CD14-positive monocyte (primary cell): Measurements from ENCODE around the gene SPRR4. TPM values are rescaled to one million over a fixed set of nuclear protein-coding genes. Genes with fewer than 3 reads are reported as not detected.

ENCODE experiments used
- DNase-seq, 3 donors: peaks; one replicate each; pipeline ENCODE4 v3.0.0-alpha.2; 2011 to 2022
- H2AFZ ChIP-seq: 2 replicates; pipeline ENCODE4 v1.6.0; 2012; ENCODE audit warnings: mild to moderate bottlenecking, low read depth, low read length, inconsistent platforms; ENCODE audit not compliant: insufficient read depth, poor library complexity, severe bottlenecking
- H3K27ac ChIP-seq, 2 donors: 1 replicate in 1 of 2; 2 replicates in 1 of 2; pipeline ENCODE4 v1.5.1; 2012 to 2013; ENCODE audit warnings: low read length in 2 of 2, control low read depth in 1 of 2, inconsistent platforms in 1 of 2, low read depth in 1 of 2, mild to moderate bottlenecking in 1 of 2
- H3K27me3 ChIP-seq, 2 donors: one replicate each; pipeline versions ENCODE4 v1.6.0 to v1.6.1; 2011 to 2013; ENCODE audit warnings: low read length in 2 of 2; ENCODE audit not compliant: control insufficient read depth in 2 of 2, insufficient read depth in 2 of 2
- H3K36me3 ChIP-seq, 2 donors: replicated peaks in 1 of 2; 1 replicate in 1 of 2; 2 replicates in 1 of 2; pipeline versions ENCODE4 v1.5.1 to v1.6.1; 2012 to 2013; ENCODE audit warnings: low read length in 2 of 2, control low read depth in 1 of 2, inconsistent platforms in 1 of 2, mild to moderate bottlenecking in 1 of 2; ENCODE audit not compliant: insufficient read depth in 2 of 2, control insufficient read depth in 1 of 2
- H3K4me1 ChIP-seq, 2 donors: 1 replicate in 1 of 2; 2 replicates in 1 of 2; pipeline versions ENCODE4 v1.5.1 to v1.6.1; 2012 to 2013; ENCODE audit warnings: low read length in 2 of 2, control low read depth in 1 of 2, inconsistent platforms in 1 of 2, mild to moderate bottlenecking in 1 of 2, moderate library complexity in 1 of 2; ENCODE audit not compliant: insufficient read depth in 2 of 2, control insufficient read depth in 1 of 2
- H3K4me2 ChIP-seq: replicated peaks from 2 replicates; pipeline ENCODE3; 2012; ENCODE audit warnings: low read length, moderate library complexity, mild to moderate bottlenecking; ENCODE audit not compliant: poor library complexity, severe bottlenecking; ENCODE audit errors: extremely low read depth
- H3K4me3 ChIP-seq, 3 experiments: fragments of 200-600 bp in 1 of 3; sonication (generic) in 1 of 3; replicated peaks in 1 of 3; 1 replicate in 2 of 3; 2 replicates in 1 of 3; pipeline ENCODE4 v1.5.1; 2011 to 2013; ENCODE audit warnings: low read length in 3 of 3, mild to moderate bottlenecking in 3 of 3, control low read depth in 2 of 3, low read depth in 2 of 3, inconsistent platforms in 1 of 3, moderate library complexity in 1 of 3
- H3K79me2 ChIP-seq: 2 replicates; pipeline ENCODE4 v1.6.0; 2012; ENCODE audit warnings: mild to moderate bottlenecking, control low read depth, inconsistent platforms, low read length, moderate library complexity; ENCODE audit not compliant: insufficient read depth
- H3K9ac ChIP-seq: 2 replicates; pipeline ENCODE4 v1.6.0; 2017; ENCODE audit warnings: low read length, mild to moderate bottlenecking; ENCODE audit not compliant: insufficient read depth, poor library complexity, severe bottlenecking
- H3K9me3 ChIP-seq, 2 donors: replicated peaks in 1 of 2; 1 replicate in 1 of 2; 2 replicates in 1 of 2; pipeline versions ENCODE4 v1.5.1 to v1.6.1; 2012 to 2013; ENCODE audit warnings: low read length in 2 of 2, control low read depth in 1 of 2; ENCODE audit not compliant: control insufficient read depth in 1 of 2, insufficient read depth in 1 of 2
- H4K20me1 ChIP-seq: 2 replicates; pipeline ENCODE4 v1.6.0; 2012; ENCODE audit warnings: mild to moderate bottlenecking, low read length, control low read depth, moderate library complexity; ENCODE audit not compliant: insufficient read depth
- H3K27ac Mint-ChIP-seq, 7 donors: one replicate each; pipeline ENCODE4 v1.8.0; 2020; ENCODE audit warnings: mild to moderate bottlenecking in 7 of 7, mixed read lengths in 7 of 7, moderate library complexity in 6 of 7, inconsistent platforms in 2 of 7
- H3K27me3 Mint-ChIP-seq, 3 donors: one replicate each; pipeline ENCODE4 v1.8.0; 2021 to 2022; ENCODE audit warnings: low read depth in 3 of 3, mild to moderate bottlenecking in 3 of 3, mixed read lengths in 3 of 3, moderate library complexity in 3 of 3, inconsistent platforms in 1 of 3
- H3K36me3 Mint-ChIP-seq, 2 donors: one replicate each; pipeline ENCODE4 v1.8.0; 2020; ENCODE audit warnings: mixed read lengths in 2 of 2, inconsistent platforms in 1 of 2, mild to moderate bottlenecking in 1 of 2
- H3K4me1 Mint-ChIP-seq: one replicate; pipeline ENCODE4 v1.8.0; 2020; ENCODE audit warnings: mild to moderate bottlenecking, mixed read lengths
- H3K4me3 Mint-ChIP-seq, 2 donors: one replicate each; pipeline ENCODE4 v1.8.0; 2020; ENCODE audit warnings: mild to moderate bottlenecking in 2 of 2, mixed read lengths in 2 of 2, moderate library complexity in 1 of 2
- H3K9me3 Mint-ChIP-seq, 7 donors: one replicate each; pipeline ENCODE4 v1.8.0; 2020 to 2022; ENCODE audit warnings: mixed read lengths in 7 of 7, mild to moderate bottlenecking in 6 of 7, moderate library complexity in 6 of 7, inconsistent platforms in 2 of 7
- WGBS: methylation state at CpG from one replicate; pipeline ENCODE4 v1.1.5; 2013; ENCODE audit warnings: missing lambda C conversion rate; ENCODE audit not compliant: insufficient coverage; 5-methylcytosine and 5-hydroxymethylcytosine counted together
- intact Hi-C, 2 donors: fragments of 100-400 bp; cut with micrococcal nuclease; formaldehyde crosslinking; loops; one replicate each; pipeline versions ENCODE4 v1.15.0 to v1.15.1; 2023
- polyA plus RNA-seq, 3 donors: library from polyadenylated mRNA; depleted of rRNA in 1 of 3; unstranded in 2 of 3; stranded (reverse) in 1 of 3; fragments of 300-500 nt in 2 of 3; fragments of >200 nt in 1 of 3; fragmentation: Illumina TruSeq in 2 of 3; gene quantifications; 1 replicate in 2 of 3; 2 replicates in 1 of 3; pipeline ENCODE4 v1.2.3, GENCODE V29; 2012 to 2021
- TF ChIP-seq, protein P1 (sequence below): fragments of 200-600 bp; IDR thresholded peaks from one replicate; pipeline ENCODE4 v1.8.0; 2022; ENCODE audit warnings: antibody characterized with exemption, mild to moderate bottlenecking

The SPRR4 gene
- polyA plus RNA-seq, 3 donors = not detected

DNA sequence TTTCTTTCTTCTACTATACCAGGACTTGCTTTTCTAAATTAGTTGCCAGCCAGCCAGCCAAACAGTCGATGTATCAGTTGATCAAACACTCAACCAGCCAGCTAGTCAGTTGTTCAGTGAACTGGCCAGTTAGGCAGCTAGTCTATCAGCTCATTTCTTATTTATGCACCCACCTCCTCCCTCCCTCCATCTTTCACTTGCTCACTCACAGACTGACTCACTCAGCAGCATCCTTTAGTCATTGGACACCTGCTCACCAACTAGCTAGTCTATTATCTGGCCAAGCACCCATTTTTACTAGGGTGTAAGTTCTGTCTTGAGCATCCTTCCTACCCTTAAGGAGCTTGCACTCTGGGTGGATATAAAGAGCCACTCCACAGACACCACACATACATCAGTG is 5.9 kb upstream of the SPRR4 start:
- Histone ChIP-seq H3K4me2 (no peak overlapping the region), H4K20me1 (no peaks in the 10 kb centered on the region), H3K36me3 (no peaks in the 10 kb centered on the region), H2AFZ (no peak overlapping the region), H3K27me3 (no peaks in the 10 kb centered on the region), H3K27ac (no peak overlapping the region), H3K4me3 (no peak overlapping the region), H3K4me1 (no peaks in the 10 kb centered on the region), H3K79me2 (no peaks in the 10 kb centered on the region), H3K9ac (no peak overlapping the region), H3K9me3 (no peaks in the 10 kb centered on the region)
- TF ChIP-seq, protein P1, sequence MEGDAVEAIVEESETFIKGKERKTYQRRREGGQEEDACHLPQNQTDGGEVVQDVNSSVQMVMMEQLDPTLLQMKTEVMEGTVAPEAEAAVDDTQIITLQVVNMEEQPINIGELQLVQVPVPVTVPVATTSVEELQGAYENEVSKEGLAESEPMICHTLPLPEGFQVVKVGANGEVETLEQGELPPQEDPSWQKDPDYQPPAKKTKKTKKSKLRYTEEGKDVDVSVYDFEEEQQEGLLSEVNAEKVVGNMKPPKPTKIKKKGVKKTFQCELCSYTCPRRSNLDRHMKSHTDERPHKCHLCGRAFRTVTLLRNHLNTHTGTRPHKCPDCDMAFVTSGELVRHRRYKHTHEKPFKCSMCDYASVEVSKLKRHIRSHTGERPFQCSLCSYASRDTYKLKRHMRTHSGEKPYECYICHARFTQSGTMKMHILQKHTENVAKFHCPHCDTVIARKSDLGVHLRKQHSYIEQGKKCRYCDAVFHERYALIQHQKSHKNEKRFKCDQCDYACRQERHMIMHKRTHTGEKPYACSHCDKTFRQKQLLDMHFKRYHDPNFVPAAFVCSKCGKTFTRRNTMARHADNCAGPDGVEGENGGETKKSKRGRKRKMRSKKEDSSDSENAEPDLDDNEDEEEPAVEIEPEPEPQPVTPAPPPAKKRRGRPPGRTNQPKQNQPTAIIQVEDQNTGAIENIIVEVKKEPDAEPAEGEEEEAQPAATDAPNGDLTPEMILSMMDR = no peak
- Mint-ChIP-seq H3K27ac (no peak overlapping the region), H3K27me3 (peaks cover 5 to 13% (median 7%) of the 10 kb centered on the region in 3 donors), H3K36me3 (no peaks in the 10 kb centered on the region), H3K4me3 (no peak overlapping the region), H3K4me1 (no peaks in the 10 kb centered on the region), H3K9me3 (peaks cover 0 to 2% (median 0%) of the 10 kb centered on the region in 7 donors)
- no peak for DNase-seq
- intact Hi-C loops = no loop called here
- WGBS = 77% methylated on average over 1 of the region's 1 CpG

DNA sequence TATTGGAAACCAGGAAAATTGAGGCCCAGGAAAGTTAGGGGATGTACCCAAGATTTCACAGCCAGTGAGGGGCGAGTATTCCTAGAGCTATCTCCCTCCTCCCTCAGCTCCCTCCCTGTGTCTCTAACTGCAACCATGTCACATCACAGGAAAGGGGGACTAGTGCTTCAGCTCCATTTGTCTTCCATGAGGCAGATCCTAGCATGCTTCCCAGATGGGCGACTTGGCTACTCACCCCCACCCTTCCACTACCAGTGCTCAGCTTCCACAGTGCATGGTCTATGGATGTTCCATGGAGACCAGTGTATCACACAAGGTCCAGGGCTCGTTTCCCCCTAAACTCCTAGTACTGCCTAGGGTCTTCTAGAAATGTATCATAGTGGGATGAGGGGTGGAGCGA is 4.6 kb upstream of the SPRR4 start:
- no peaks in the 10 kb centered on the region for H3K4me1 Mint-ChIP-seq
- H3K4me3 Mint-ChIP-seq = no peak overlapping the region
- no peak overlapping the region for H2AFZ ChIP-seq
- no peaks in the 10 kb centered on the region for H3K27me3 ChIP-seq
- intact Hi-C loops = no loop called here
- H3K27ac Mint-ChIP-seq = no peak overlapping the region
- no peak overlapping the region for H3K9ac ChIP-seq
- H3K9me3 ChIP-seq = no peaks in the 10 kb centered on the region
- H3K4me3 ChIP-seq = no peak overlapping the region
- no peaks in the 10 kb centered on the region for H3K79me2 ChIP-seq
- TF ChIP-seq, protein P1 = no peak
- no peaks in the 10 kb centered on the region for H3K36me3 ChIP-seq
- H3K36me3 Mint-ChIP-seq = no peaks in the 10 kb centered on the region
- H3K27me3 Mint-ChIP-seq = peaks cover 5 to 11% (median 6%) of the 10 kb centered on the region in 3 donors
- no peak for DNase-seq
- H3K4me2 ChIP-seq = no peak overlapping the region
- H3K9me3 Mint-ChIP-seq = peaks cover 0 to 2% (median 0%) of the 10 kb centered on the region in 7 donors
- no peaks in the 10 kb centered on the region for H3K4me1 ChIP-seq
- H3K27ac ChIP-seq = no peak overlapping the region
- no peaks in the 10 kb centered on the region for H4K20me1 ChIP-seq
- WGBS = no CpG with 5 or more reads among the region's 4 CpGs
